Measurements from ENCODE around the gene NTM.

NTM gene

DNA sequence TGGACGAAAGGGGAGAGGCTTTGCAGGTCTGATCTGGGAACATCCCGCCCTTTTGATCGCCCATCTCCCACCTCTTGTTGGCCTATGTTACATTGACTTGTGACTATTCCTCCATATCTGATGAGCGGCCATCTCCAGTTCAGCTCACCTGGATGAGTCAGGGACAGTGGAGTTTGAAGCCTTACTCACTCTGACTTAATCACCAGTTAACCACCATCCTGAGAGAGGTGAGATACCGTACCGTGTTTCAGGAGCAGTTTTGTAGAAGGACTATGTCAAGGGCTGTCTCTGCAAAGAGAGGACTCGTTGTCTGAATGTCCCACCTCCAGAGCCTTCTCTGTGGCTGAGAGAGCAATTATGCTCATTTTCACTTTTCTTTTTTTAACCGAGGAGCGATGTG lies 771.7 kb downstream of the NTM start:
- no peak for DNase-seq

DNA sequence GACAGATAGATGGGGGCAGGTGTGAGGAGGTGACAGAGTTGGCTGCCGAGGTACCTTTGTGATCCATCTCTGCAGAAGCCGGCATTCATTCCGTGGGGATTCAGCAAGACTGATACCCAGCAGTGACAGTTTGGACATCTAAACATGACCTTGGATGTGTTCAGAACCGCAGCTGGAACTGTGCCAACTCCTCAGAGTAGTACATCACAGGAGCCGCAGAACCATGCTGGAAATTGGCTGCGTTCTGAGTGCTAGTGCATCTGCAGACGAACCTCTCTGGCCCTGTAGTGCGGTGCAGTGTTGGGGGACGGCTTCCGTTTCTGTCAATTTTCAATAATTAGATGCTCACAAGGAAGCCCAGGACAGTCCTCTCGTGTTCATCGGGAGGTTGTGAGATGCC lies 772.1 kb downstream of the NTM start:
- no peak for DNase-seq

DNA sequence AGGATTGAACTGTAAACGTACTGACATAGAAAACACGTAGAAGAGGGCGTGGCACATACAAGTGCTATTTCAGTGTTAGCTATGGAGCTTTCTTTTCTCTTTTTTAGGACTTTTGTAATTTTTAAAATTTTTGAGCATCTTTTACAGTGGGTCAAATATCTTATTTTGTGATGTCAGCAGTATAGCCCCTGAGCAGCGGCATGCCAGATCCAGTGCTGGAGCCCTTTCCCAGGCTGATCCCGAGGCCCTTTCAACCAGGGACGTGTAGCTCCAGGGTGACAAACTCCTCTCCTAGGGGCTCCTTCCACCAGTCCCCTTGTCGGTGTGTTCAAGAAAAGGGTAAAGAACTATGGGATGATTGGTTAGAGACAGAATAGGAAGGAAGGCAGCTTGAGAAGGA lies 777.0 kb downstream of the NTM start:
- DNase-seq: no peak

DNA sequence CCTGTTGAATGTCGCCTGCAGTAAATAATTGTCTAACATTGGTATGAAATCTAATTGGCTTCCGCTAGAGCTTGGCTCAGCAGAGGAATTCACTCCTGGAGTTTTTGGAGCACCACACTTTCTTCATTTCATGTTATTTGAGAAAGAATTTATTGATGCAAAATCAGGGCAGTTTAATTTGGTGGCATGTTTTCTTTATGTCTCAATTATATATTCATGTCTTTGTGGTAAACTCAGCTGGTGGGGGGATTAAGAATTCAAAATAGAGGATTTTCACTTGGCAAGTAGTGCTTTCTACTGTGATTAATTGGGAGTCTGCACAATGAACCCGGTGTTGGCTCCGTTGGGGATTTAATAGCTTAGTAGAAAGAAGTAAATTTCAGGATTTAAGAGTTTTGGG lies 784.4 kb downstream of the NTM start:
- DNase-seq: no peak

DNA sequence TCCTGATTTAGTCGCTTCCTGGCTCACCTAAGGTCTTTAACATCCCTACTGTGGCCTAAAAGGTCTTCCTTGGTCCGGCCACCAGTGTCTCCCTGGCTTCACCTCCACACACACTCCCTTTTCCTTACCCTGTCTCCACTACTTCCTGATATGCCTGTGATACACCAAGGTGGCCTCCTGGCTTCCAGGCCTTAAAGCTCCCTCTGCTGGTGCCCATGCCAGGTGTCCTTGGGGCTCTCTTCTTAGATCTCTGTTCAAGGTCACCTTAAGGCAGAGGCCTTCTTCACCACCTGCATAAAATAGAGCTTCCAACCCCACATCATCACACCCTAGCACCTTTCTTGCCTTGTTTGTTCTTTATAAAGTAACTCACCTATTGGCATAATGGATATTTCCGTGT lies 787.7 kb downstream of the NTM start:
- no peak for DNase-seq

DNA sequence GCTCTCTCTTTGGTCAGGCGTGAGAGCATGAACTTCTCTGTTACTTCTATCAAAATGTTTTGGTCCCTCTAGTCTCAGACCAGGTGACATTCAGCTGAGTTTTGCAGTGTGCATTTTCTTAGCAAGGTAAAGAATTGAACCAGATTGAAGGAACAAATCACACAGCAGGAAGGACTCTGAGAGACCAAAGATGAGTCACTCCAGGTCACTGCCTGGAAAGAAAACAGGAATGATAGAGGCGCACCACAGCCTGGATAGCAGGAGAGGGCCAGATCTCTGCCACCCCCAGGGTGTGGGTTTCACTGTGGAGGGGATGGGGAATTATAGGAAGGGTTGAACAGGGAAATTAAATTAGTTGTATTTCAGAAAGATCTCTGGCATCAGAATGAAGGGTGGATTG lies 788.3 kb downstream of the NTM start:
- DNase-seq: no peak

DNA sequence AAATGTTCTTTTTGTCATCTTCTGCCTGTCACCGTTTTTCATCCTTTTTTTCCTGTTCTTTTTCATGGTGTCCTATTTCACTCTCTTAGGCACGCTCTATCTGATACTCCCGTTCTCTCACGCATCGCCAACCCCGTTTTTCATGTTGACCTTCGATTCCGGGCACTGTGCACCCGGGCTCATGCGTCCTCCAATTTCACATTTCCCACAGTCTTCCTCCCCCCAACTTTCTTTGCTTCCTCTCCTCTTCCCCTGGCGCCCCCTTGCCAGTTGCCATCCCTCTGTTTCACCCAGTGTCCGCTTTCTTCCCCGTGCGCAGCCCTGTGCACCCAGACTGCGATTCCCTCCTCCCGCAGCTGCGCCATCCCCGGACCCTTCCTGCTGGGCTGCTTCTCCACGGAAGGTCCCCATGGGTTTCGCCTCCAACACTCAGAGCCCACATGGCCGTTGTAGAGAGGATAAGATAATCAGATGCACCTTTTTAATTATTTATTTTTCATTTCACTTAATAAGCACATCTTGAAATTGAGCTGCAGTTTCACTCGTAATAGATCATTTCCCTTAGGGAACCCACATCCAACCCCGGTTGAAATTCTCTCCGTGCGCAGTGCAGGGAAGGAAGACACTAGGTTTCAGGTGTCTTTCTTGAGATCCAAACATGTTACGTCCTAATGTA lies 791.1 kb downstream of the NTM start:
- no peak for DNase-seq

DNA sequence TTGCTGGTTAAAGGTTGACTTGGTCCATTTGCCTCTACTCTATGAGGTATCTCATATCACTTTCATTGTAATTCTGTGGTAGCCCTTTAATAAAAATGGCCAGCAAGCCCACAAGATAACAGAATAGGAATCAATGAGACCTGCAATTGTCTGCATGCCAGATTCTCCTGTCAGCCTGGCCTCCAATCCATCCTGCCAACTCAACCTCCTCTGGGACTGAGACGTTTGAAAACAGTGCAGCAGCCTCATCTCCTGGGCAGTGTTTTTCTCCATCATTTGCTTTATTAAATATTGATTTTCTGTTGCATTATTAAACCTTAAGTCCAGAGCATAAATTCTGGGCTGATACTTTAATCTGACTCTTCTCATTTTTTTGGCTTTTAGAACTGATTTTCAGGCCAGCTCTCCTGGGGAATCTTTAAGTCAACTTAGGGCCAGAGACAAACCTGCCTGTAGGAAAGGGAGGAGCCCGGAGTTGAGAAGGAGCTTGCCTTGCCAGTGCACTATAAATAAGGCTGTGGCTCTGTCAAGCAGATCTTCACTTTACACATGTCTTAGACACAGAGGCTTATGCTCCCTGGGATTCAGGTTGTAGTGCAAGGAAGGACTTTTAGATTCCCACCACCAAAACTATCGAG lies 798.0 kb downstream of the NTM start:
- no peak for DNase-seq

DNA sequence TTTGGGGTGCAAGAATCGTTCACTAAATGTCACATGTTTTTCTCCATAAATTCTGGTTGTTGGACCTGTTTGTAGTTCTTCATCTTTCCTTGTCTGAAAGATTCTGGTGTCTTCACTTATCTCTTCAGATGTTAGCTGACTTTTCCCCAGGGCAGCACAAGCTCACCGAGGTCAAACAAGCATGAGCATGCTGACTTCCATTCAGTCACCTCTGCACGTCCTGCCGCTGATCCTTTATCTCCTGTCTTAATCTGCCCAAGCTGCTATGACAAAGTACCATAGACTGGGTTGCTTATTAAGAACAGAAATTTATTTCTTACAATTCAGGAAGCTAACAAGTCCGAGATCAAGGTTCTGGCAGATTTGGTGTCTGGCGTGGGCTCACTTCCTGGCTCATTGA lies 800.6 kb downstream of the NTM start:
- DNase-seq: no peak

DNA sequence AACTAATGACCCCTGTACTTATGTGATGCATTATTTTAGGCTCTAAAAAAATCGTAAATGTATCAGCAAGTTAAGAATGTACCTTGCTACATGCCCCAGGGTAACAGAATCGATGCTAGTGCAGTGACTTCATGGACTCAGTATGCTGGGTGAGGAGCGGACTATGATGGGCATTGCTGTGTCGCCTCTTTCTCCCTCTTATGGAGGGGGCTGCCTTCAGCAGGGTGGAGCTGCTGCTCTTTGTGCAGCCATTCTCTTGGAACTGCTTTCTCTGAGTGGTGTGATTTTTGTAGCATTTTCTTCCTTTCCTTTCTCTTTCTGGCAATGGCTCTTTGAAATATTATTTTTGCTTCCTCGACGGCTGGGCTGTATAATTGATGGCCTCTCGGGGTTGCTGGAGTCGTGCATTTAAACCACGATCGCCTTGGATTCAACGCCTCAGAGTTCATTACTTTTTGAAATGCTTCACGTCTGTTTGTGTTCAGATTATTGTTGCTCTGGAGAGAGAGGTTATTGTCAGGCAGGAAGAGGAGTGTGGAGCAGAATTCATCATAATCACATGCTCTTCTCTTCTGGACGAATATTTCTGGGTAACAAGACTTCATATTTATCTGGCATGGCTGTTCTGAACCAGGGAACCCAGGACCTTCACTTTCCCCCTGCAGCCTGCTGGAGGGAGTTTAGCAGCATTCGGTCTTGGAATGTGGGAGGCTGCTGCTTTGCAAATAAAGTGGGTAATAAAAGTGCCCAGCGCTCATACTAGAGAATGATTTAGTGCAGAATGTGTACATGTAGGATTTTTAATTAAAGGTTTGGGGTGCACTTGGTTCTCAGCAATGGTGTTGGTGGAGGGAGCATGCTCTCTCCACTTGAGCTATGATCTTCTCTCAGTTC lies 804.2 kb downstream of the NTM start:
- DNase-seq: no peak

DNA sequence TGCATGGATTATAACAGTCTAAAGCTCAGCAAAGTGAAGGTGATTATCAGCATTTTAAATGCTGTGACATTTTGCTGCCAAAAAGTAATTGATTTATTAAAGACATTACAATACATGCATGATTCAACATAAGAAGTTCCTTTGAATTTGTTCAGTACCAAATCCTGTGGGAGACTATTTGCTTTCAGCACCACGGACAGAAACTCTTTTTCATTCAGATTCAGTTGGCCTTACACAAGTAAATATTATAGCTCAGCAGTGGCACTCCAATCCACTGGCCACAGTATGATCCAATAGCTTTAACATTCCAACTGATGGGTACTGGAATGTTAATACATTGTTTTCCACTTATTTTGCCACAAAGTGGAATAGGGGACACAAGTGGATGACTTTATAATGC lies 806.7 kb downstream of the NTM start:
- no peak for DNase-seq

DNA sequence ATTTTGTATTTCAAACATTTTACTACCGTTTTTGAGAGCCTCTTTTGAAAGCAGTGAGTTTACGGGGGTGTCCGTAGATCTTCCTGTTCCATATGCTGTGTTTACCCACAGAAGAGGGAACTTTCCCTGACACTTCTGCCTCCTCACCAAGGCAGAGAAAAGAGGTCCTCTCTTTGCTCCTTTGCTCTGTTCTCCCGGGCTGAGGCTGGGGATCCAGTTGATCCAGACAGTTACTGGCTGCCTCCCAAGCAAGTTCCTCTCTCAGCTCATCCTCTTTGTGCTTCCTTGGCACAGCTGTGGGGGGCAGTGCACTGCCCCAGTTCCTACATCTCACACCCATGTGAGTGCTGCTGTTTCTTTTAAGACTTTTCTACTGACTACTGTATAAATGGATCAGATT lies 813.7 kb downstream of the NTM start:
- no peak for DNase-seq

DNA sequence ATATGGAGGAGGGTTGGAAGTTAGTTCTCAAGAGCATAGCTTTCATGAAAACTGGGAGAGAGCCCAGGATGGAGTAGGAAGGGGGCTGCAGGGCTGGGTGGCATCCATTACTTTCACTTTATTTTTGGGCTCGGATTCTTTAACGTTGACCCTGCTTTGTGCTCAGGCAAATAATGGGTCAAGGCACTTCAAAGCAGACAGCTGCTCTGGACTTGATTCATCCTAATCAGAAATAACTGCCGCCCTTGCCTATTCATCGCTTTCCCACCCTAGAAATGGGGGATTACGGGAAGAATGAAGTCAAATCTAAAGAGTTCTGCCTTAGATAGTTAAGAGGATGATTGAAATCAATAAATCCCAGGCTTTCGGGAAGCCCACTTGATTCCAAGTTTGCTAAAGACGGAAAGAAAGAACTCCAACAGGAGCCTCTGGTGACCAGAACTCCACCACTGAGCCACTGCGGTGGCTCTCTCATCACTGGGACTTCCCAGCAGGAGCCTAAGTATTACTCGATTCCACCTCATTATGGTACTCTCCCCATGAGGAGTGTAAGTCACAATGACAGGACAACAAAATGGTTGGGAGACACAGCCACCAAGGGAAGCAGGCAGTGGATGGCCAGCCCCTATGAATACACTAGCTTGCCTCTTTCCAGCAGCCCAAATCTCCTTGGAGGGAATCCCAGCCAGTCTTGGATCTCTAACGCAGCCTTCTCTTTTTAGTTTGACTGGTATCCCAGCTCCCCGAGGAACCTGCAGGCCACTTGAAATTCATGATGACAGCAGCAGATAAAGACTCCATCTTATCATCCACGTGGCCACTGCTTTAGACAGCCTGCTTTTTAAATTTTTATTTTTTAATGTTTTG lies 815.5 kb downstream of the NTM start:
- DNase-seq: no peak

DNA sequence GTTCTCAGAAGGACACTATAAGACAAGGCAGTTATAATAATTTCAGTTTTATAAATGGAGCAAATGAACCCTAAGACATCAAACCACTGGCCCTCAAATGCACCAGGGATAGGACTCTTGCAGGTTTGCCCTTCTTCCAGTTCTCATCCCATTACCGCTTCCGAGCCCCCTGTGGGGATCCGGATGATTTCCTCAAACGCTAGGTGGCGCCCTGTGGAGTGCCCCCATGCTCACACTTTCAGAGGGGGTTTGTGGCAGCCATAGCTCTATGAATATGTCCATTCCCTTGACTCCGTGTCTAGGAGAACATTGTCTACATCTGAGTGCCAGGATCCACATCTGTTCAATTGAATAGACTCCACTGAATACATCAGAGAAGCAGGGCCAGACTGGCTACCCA lies 816.3 kb downstream of the NTM start:
- no peak for DNase-seq

DNA sequence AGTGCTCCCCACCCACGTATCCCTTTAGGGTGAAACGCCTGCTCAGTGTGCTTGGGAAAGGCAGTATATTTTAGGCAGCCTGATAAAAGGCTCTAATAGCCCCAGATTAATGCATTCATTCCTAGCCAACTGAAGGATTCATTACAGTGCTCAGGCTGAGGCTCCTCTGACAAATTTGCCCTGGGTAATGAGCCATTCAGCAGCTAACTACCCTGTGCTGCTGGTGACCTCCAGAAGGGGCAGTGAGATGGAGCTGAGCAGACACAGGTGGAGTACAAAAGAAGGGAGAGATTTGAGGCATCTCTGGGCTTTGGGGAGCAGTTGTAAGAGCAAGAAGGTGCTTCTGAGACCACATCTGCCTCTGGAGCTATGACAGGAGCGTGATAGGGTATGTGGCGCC lies 817.0 kb downstream of the NTM start:
- no peak for DNase-seq

DNA sequence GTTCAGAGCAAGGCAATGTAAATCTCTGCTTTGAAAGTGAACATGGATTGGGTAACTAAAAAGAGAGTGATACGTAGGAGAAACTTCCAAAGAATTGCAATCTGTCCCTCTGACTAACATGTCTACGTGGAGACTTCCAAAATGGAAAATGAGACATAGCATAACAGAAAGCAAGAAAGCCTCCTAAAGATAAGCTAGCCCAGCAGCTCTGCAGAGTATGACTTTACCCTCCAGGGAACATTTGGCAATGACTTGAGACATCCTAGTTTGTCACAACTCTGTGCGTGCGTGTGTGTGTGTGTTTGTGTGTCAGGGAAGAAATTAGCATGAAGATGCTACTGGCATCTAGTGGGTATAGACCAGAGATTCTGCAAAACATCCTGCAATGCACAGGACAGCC lies 817.4 kb downstream of the NTM start:
- DNase-seq: no peak

DNA sequence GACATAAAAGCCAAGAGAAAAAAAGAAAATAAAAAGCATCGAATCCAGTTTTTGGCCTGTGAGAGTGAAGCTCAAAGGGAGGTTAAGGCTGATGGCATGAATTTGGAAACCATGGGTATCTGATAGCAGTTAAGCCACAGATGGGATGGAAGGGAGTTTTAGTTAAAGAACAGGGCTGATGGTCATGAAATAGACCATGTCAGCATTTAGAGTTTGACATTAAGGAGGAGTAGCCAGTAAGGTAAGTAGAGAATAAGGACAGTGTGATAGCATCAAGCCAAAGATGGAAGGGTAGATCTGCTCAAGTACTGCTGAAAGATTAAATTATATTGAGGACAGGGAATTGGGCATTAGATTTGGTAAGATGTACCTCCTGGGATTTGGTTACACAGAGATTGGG lies 826.5 kb downstream of the NTM start:
- DNase-seq: no peak

DNA sequence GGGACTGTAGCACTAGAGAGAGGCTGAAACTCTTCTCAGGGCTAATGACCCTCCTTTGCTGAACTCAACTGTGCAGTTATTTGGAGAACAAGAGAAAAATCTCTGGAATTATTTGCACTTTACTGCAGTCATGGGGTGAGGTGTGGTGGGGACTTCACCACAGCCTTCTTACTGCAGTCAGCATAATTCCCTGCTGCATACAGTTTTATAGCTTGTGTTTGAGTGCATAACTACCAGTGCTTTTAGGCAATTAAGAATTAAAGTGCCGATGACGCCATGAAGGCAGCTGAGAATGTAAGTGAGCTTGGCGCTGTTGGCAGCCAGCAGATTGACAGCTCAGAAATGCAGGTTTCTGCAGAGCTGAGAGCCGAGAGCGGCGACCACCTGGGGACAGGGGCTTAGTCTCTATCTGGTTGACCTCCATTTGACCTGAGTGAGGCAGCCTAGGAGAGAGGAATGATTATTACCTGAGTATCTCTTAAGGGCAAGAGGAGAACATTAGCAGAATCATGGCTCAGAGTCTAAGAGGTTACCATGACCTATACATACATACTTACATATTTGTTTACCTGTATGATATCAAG lies 830.0 kb downstream of the NTM start:
- no peak for DNase-seq

DNA sequence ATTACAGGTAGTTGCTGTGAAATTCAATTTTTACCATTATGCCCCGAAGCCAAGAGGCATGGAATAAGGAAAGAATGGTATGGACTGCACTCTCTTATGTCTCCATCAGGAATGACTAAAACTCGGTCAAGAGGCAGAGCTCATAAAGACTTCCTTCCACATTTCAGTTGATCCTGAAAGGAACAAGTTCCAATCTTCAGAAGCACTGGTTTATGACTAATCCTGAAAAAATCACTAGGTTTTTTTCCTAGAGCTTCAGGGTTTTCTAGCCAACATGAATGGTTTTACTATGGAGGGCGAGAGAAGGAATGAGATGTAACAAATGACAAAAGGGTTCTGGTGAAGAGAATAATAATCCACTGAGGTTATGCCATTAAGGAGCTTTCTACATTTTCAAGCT lies 832.2 kb downstream of the NTM start:
- DNase-seq: no peak

DNA sequence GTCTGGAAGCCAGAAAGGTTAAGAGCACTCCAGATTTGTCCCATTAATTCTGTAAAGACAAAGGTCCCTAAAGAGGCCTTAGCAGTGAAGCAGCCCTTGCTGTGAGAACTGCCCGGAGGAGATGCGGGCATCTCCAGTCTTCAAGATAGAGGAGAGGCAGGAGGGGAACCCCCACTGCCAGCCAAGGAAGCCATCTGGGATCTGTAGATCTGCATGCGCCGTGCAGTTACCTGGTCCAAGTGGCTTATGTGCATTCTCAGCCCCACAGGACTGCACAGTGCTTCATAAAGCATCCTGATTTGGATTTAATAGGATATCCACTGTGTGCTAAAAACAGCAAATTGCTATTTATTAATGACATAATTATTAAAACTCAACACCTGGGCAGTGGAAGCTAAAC lies 834.6 kb downstream of the NTM start:
- no peak for DNase-seq

DNA sequence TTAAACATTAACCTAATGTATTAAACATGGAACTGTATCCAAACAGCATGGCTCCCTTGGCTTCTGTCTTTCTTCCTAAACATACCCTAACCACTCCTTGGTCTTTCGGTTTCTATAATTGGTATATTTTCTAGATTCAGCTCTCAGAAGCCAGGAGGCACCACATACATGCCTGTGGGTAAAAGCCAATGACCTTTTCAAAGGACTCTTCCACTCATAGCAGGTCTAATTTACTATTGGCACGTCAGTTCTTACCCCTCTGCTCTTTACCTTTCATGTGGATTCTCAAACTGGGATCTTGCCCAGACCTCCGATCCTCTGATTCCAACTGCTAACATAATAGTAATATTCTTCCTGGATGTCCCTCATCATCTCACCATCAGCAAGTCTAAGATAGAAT lies 835.1 kb downstream of the NTM start:
- no peak for DNase-seq

DNA sequence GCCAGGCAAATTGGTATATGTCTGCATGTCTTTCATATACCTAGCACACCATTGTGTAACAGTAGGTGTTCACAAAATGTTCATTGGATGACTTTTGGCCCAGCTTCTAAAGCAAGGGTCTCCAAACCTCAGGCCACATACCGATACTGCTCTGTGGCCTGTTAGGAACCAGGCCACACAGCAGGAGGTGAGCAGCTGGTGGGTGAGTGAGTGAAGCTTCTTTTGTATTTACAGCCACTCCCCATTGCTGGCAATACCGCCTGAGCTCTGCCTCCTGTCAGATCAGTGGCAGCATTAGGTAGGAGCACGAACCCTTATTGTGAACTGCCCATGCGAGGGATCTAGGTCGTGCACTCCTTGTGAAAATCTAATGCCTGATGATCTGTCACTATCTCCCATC lies 836.6 kb downstream of the NTM start:
- no peak for DNase-seq

Measured in cerebellar nuclear complex (tissue), 1 donor.